Measurements from ENCODE around the gene EWSR1. TPM values are rescaled to one million over a fixed set of nuclear protein-coding genes. Genes with fewer than 3 reads are reported as not detected.
"Not testable (repeated sequence)": the region's sequence is repeated elsewhere in the genome, so short reads cannot be mapped to it uniquely, and the experiment has no call there.

EWSR1 gene
- total RNA-seq, 1 experiment from 2014 or later = 206 TPM

DNA sequence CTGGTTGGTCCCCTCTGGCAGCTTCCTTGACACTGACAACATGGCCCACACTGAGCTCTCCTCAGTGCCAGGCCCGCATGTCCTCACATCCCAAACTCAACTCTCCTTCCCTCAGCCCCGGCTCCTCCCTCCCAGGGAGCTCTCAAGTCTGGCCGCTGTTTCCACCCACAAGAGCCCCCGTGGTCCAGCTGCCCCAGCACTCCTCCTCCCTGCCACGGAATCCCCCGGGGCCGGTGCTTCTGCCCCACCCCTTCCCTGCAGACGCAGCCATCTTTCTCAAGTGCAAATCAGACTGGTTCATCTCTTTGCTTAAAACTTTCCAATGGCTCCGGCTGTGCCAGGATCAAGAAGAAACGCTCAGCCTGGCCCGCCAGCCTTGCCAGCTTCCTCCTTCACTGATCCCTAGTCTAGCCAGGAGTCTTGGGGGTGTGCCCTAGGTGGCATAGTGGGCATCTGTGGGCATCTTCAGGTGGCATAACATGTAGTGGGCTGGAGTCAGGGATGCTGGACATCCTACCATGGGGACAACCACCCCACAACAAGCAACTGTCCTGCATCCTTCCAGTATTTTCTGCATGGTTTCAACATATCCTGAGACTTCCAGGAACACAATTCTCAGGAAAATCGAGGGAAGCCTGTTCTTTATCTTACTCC lies 69.7 kb downstream of the EWSR1 start:
- no peak for DNase-seq (ENCODE audit: low spot score)

DNA sequence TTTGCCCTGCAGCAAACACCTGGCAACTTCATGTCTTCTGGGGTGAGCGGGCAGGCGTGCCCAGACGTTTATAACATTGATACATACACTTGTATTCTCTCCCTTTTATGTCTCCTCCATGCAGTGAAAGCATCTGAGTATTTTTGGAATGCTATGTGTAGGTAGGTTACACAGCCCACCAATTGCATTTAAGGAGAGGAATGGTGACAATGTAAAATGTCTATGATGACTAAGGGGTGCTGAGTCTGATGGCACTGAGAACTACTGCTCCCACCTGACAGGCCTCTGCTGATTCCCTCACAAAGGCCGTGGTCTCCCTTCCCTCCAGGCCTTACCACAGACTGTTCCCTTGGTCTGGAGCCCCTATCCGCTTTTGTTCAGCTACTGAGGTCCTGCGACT lies 70.3 kb downstream of the EWSR1 start:
- no peak for DNase-seq (ENCODE audit: low spot score)

GRCh38 chr22:29339381-29340235 lies 71.5 kb downstream of the EWSR1 start:
- no peak for DNase-seq (ENCODE audit: low spot score)

DNA sequence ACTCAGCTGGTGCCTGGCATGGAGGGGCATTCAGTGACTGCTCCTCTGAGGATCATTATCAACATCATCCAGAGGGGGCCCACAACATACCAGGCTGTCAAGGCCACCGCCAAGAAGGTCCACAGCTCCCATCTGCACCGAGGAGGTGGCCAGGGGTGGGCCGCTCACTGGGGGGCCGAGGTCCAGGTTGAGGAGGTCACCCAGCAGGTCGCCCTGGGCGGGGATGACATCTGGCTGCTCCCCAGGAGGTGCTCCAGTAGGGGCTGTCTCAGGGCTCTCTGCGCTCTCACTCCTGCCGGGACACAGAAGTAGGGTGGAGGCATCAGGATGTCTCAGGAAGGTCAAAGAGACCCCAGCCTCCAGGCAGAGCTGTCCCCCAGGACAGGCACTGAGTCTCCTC lies 72.5 kb downstream of the EWSR1 start:
- DNase-seq (ENCODE audit: low spot score) = no peak

- DNase-seq (ENCODE audit: low spot score) = no peak
Observed at GRCh38 chr22:29341056-29341848, 73.2 kb downstream of the EWSR1 start.

DNA sequence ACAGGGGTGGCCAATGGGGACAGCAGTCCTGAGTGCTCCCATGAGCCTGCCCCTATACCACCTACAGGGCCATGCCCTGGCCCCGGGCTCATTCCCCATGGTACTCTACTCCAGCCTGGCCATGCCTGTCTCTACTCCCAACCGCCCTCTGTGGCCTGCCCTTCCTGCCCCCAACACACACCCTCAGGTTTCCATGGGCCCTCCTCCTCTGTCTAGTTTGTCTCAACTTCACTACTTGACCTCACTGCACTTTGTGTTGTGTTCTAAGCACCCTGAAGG lies 73.7 kb downstream of the EWSR1 start:
- no peak for DNase-seq (ENCODE audit: low spot score)

- no peak for DNase-seq (ENCODE audit: low spot score)
Observed at GRCh38 chr22:29342177-29342576, 74.1 kb downstream of the EWSR1 start.

DNA sequence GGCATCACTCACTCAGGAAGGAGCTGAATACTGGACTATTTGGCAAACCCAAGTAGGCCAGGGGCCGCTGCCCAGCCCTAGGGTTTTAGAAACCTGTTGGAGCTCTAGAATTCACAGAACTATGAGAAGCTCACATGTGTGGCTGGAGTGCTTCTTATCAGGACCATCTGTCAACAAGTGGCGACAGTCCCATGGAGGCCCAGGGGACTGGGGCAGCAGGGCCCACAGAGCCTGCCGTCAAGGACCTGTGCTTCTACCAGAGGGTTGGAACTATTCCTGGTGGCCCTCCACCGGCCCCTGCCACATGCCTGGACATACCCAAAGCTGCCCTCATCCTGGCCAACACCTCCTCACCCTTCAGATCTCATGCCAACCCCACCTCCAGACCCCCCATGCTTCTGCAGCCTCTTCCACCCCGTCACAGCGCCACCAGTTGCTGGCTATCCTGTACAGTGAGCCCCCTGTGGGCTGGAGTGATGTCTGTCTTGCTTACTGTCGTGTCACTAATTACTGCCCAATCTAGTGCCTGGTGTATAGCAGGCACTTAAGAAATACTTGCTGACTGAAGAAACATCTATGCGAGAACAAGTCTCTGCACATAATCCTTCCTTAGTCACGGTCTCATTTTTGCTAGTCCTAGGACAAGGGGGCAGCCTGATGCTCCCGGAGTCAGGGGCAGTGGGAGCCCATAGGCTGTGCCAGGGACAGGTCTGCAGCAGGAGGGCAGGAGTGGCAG lies 74.7 kb downstream of the EWSR1 start:
- no peak for DNase-seq (ENCODE audit: low spot score)

GRCh38 chr22:29343313-29343805 lies 75.3 kb downstream of the EWSR1 start:
- DNase-seq (ENCODE audit: low spot score) = no peak

- peak; percentile 42 for DNase-seq (ENCODE audit: low spot score)
Observed at GRCh38 chr22:29344137-29344536, 76.1 kb downstream of the EWSR1 start.

- DNase-seq (ENCODE audit: low spot score) = not testable (repeated sequence)
Observed at GRCh38 chr22:29344889-29345288, 76.8 kb downstream of the EWSR1 start.

- no peak for DNase-seq (ENCODE audit: low spot score)
Observed at GRCh38 chr22:29345932-29346331, 77.9 kb downstream of the EWSR1 start.

DNA sequence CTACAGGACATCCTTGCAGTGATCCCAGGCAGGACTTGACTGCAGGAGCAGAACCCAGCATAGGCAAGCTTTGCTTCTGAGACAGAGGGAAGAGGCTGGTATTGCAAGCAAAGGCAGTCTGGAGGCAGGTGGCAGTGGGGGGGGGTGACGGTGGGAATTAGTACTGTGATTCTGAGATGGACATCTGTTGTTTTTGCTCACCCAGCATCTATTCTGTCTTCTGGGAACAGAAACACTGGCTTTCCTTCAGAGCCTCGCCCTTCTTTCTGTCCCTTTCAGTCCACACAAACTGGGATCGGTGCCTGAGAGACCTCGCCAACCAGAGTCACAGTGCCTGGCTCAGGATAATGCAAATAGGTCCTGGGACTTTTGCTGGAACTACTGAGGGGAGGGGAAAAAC lies 78.6 kb downstream of the EWSR1 start:
- DNase-seq (ENCODE audit: low spot score) = no peak

DNA sequence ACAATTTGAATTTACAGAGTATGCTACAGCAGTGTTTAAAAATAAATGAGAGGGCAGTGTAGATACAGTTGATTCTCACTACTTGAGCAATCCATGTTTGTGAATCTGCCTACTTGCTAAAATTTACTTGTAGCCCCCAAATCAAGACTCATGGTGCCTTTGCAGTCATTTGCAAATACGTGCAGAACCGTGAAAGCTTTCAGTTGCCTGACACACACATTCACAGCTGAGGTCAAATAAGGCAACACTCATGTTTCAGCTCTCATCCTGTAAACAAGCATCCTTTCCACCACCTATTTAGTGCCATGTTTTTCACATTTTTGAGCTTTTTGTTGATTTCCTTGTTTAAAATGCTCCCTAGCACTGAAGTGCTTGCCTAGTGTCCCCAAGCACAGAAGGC lies 80.0 kb downstream of the EWSR1 start:
- no peak for DNase-seq (ENCODE audit: low spot score)

- DNase-seq (ENCODE audit: low spot score) = no peak
Observed at GRCh38 chr22:29348956-29349355, 80.9 kb downstream of the EWSR1 start.

Other genes with a start within 250 kb of the EWSR1 start
- not detected in 2 replicates for gene C22orf31, start 206.4 kb upstream of the EWSR1 start, total RNA-seq (2014; rRNA removed; shearing (Covaris generic))
- gene KREMEN1, start 195.2 kb upstream of the EWSR1 start, total RNA-seq (2014; rRNA removed; shearing (Covaris generic)) = 2.6 and 3.9 TPM in 2 replicates
- 3.0 and 9.5 TPM in 2 replicates for gene EMID1, start 62.4 kb upstream of the EWSR1 start, total RNA-seq (2014; rRNA removed; shearing (Covaris generic))
- 13.6 and 14.2 TPM in 2 replicates for gene RHBDD3, start 287 bp upstream of the EWSR1 start, total RNA-seq (2014; rRNA removed; shearing (Covaris generic))
- 3.9 and 4.0 TPM in 2 replicates for gene GAS2L1, start 38.4 kb downstream of the EWSR1 start, total RNA-seq (2014; rRNA removed; shearing (Covaris generic))
- gene RASL10A, start 47.4 kb downstream of the EWSR1 start, total RNA-seq (2014; rRNA removed; shearing (Covaris generic)) = not detected in 2 replicates
- gene AP1B1, start 120.3 kb downstream of the EWSR1 start, total RNA-seq (2014; rRNA removed; shearing (Covaris generic)) = 22.6 TPM in 2 replicates
- 0.08 TPM in 1 of 2 replicates, not detected in the other for gene RFPL1, start 170.3 kb downstream of the EWSR1 start, total RNA-seq (2014; rRNA removed; shearing (Covaris generic))
- gene NEFH, start 211.9 kb downstream of the EWSR1 start, total RNA-seq (2014; rRNA removed; shearing (Covaris generic)) = not detected in 2 replicates